IMR-90 (cell line): ENCODE measurements around the gene MED13. TPM values are rescaled to one million over a fixed set of nuclear protein-coding genes. Genes with fewer than 3 reads are reported as not detected.

Experiments used
- ATAC-seq: fragments of 200-7000 bp; cut with Tn5 transposase; 2 replicates; pipeline ENCODE4 v1.9.1; 2020; ENCODE audit warnings: low read depth, mild to moderate bottlenecking, moderate library complexity
- BruUV-seq: library from RNA; stranded (reverse); fragments of 400-500 nt; replicated peaks from 2 replicates; lab custom pipeline; 2021; lab: Mats Ljungman, UMichigan
- CTCF ChIA-PET: fragments of 300-600 bp; formaldehyde crosslinking; extraction: SDS; loops from one replicate; lab custom pipeline; 2021; ENCODE audit warnings: antibody characterized with exemption; lab: Yijun Ruan, JAX
- POLR2A ChIA-PET: fragments of 300-600 bp; sonication (Branson Sonifier 250); formaldehyde crosslinking; loops from one replicate; lab custom pipeline; 2022; ENCODE audit warnings: antibody characterized with exemption; ENCODE audit not compliant: unreplicated experiment; lab: Charles Lee
- DNase-seq: peaks from one replicate; pipeline ENCODE4 v3.0.0; 2013
- H2AFZ ChIP-seq: replicated peaks from 2 replicates; pipeline ENCODE3; 2013; ENCODE audit warnings: low read length, mild to moderate bottlenecking; ENCODE audit not compliant: poor library complexity
- H2AK5ac ChIP-seq: 2 replicates; pipeline ENCODE4 v1.6.1; 2013; ENCODE audit warnings: low read depth, low read length, inconsistent platforms
- H2AK9ac ChIP-seq: replicated peaks from 2 replicates; pipeline ENCODE3; 2013; ENCODE audit warnings: mild to moderate bottlenecking, low read depth, low read length, moderate library complexity; ENCODE audit not compliant: poor library complexity
- H2BK120ac ChIP-seq: 2 replicates; pipeline ENCODE4 v1.6.1; 2013; ENCODE audit warnings: low read depth, low read length, inconsistent platforms
- H2BK15ac ChIP-seq: 3 replicates; pipeline ENCODE4 v1.6.1; 2013; ENCODE audit warnings: low read depth, low read length, inconsistent platforms
- H2BK20ac ChIP-seq: 2 replicates; pipeline ENCODE4 v1.6.1; 2013; ENCODE audit warnings: low read depth, mild to moderate bottlenecking, inconsistent platforms, low read length, moderate library complexity
- H2BK5ac ChIP-seq: 2 replicates; pipeline ENCODE4 v1.6.1; 2013; ENCODE audit warnings: mild to moderate bottlenecking, low read depth, low read length, inconsistent platforms; ENCODE audit not compliant: poor library complexity, severe bottlenecking
- H3K14ac ChIP-seq: replicated peaks from 2 replicates; pipeline ENCODE4 v1.6.1; 2013; ENCODE audit warnings: low read depth, low read length, inconsistent platforms
- H3K18ac ChIP-seq: 2 replicates; pipeline ENCODE4 v1.6.1; 2013; ENCODE audit warnings: low read depth, low read length, control low read depth
- H3K23ac ChIP-seq: 2 replicates; pipeline ENCODE4 v1.6.1; 2013; ENCODE audit warnings: low read depth, low read length, inconsistent platforms
- H3K27ac ChIP-seq: 2 replicates; pipeline ENCODE4 v1.5.1; 2013; ENCODE audit warnings: mild to moderate bottlenecking, control low read depth, low read length; ENCODE audit not compliant: insufficient read depth
- H3K27me3 ChIP-seq: 2 replicates; pipeline ENCODE4 v1.6.1; 2013; ENCODE audit warnings: low read length; ENCODE audit not compliant: control insufficient read depth, insufficient read depth
- H3K36me3 ChIP-seq: 2 replicates; pipeline ENCODE4 v1.6.1; 2013; ENCODE audit warnings: low read length, mixed read lengths; ENCODE audit not compliant: control insufficient read depth, insufficient read depth
- H3K4ac ChIP-seq: 2 replicates; pipeline ENCODE4 v1.6.1; 2013; ENCODE audit warnings: low read depth, low read length, inconsistent platforms
- H3K4me1 ChIP-seq: 2 replicates; pipeline ENCODE4 v1.6.1; 2013; ENCODE audit warnings: low read length, mixed read lengths; ENCODE audit not compliant: control insufficient read depth, insufficient read depth
- H3K4me2 ChIP-seq: 2 replicates; pipeline ENCODE4 v1.6.1; 2013; ENCODE audit warnings: low read depth, mild to moderate bottlenecking, control low read depth, low read length, moderate library complexity
- H3K4me3 ChIP-seq: 2 replicates; pipeline ENCODE4 v1.5.1; 2013; ENCODE audit warnings: low read depth, mild to moderate bottlenecking, control low read depth, low read length, moderate library complexity; ENCODE audit not compliant: insufficient read depth
- H3K56ac ChIP-seq: 2 replicates; pipeline ENCODE4 v1.6.1; 2013; ENCODE audit warnings: low read length, inconsistent platforms; ENCODE audit not compliant: insufficient read depth; ENCODE audit errors: extremely low read depth
- H3K79me1 ChIP-seq, 2 experiments: 2 replicates each; pipeline ENCODE4 v1.6.1; 2013; ENCODE audit warnings: low read length in 2 of 2, inconsistent platforms in 1 of 2, low read depth in 1 of 2
- H3K9ac ChIP-seq: 2 replicates; pipeline ENCODE4 v1.6.1; 2013; ENCODE audit warnings: low read depth, low read length, control low read depth
- H3K9me1 ChIP-seq: 2 replicates; pipeline ENCODE4 v1.6.1; 2013; ENCODE audit warnings: low read length, inconsistent platforms; ENCODE audit not compliant: insufficient read depth
- H3K9me3 ChIP-seq: 2 replicates; pipeline ENCODE4 v1.6.1; 2013; ENCODE audit warnings: low read length; ENCODE audit not compliant: control insufficient read depth, insufficient read depth
- H4K20me1 ChIP-seq: 2 replicates; pipeline ENCODE4 v1.6.1; 2013; ENCODE audit warnings: low read length, inconsistent platforms; ENCODE audit not compliant: insufficient read depth
- H4K5ac ChIP-seq: 2 replicates; pipeline ENCODE4 v1.6.1; 2013; ENCODE audit warnings: mild to moderate bottlenecking, low read depth, low read length, control low read depth
- H4K8ac ChIP-seq, 2 experiments: 2 replicates each; pipeline ENCODE4 v1.6.1; 2013; ENCODE audit warnings: low read depth in 2 of 2, low read length in 2 of 2, control low read depth in 1 of 2, inconsistent platforms in 1 of 2
- H4K91ac ChIP-seq: 2 replicates; pipeline ENCODE4 v1.6.1; 2013; ENCODE audit warnings: low read depth, low read length, inconsistent platforms; ENCODE audit not compliant: insufficient read depth
- CHD1 ChIP-seq: IDR thresholded peaks from 2 replicates; pipeline ENCODE4 v1.6.1; 2012; ENCODE audit warnings: low read depth, low read length, improper control_type of control experiment
- CTCF ChIP-seq: conservative IDR thresholded peaks from 2 replicates; pipeline ENCODE4 v1.5.1; 2012; ENCODE audit warnings: mild to moderate bottlenecking, low read depth, low read length, improper control_type of control experiment
- FOS ChIP-seq: fragments of 150-350 bp; IDR thresholded peaks from 2 replicates; pipeline ENCODE4 v1.6.1; 2016; ENCODE audit warnings: low read depth, low read length
- MAZ ChIP-seq: IDR thresholded peaks from 2 replicates; pipeline ENCODE4 v1.6.1; 2012; ENCODE audit warnings: low read depth, mild to moderate bottlenecking, low read length, improper control_type of control experiment, moderate library complexity, borderline replicate concordance
- MXI1 ChIP-seq: IDR thresholded peaks from 2 replicates; pipeline ENCODE4 v1.6.1; 2012; ENCODE audit warnings: low read depth, mild to moderate bottlenecking, low read length, moderate library complexity, borderline replicate concordance
- POLR2A ChIP-seq: IDR thresholded peaks from 2 replicates; pipeline ENCODE4 v1.6.1; 2012; ENCODE audit warnings: mild to moderate bottlenecking, low read depth, low read length
- RAD21 ChIP-seq: IDR thresholded peaks from 2 replicates; pipeline ENCODE4 v1.6.1; 2012; ENCODE audit warnings: low read length, improper control_type of control experiment
- USF2 ChIP-seq: fragments of 150-350 bp; IDR thresholded peaks from 2 replicates; pipeline ENCODE4 v1.6.1; 2017; ENCODE audit warnings: mild to moderate bottlenecking, antibody characterized with exemption, low read length, low read depth
- WGBS, 2 experiments: methylation state at CpG; one replicate each; pipeline versions ENCODE4 v1.1.5 to v1.1.7; 2013; ENCODE audit warnings: missing lambda C conversion rate in 2 of 2; ENCODE audit not compliant: insufficient read length in 1 of 2; ENCODE audit errors: extremely low coverage in 2 of 2; 5-methylcytosine and 5-hydroxymethylcytosine counted together
- dilution Hi-C: fragments of 300-500 bp; cut with HindIII; formaldehyde crosslinking; loops from one replicate; pipeline ENCODE4 v1.14.3; 2018; ENCODE audit warnings: low sequenced_read_pairs; ENCODE audit not compliant: unreplicated experiment
- in situ Hi-C: fragments of 300-500 bp; cut with MboI; formaldehyde crosslinking; loops from 3 replicates; pipeline ENCODE4 v1.14.3; 2019; ENCODE audit warnings: low sequenced_read_pairs, inconsistent platforms, mixed read lengths
- intact Hi-C: fragments of 100-400 bp; cut with micrococcal nuclease; formaldehyde crosslinking; loops from 2 replicates; pipeline ENCODE4 v1.10.0; 2022
- polyA plus RNA-seq, 3 experiments: library from polyadenylated mRNA; depleted of rRNA; stranded (reverse); fragments of >200 nt; gene quantifications; 2 replicates each; pipeline ENCODE4 v1.2.3, GENCODE V29; 2012; ENCODE audit warnings: low replicate concordance in 1 of 3
- total RNA-seq: library from RNA; depleted of rRNA; stranded (reverse); fragments of >200 nt; gene quantifications from 2 replicates; pipeline ENCODE4 v1.2.3, GENCODE V29; 2012

The MED13 gene
- total and polyA plus RNA-seq, 2 of the 4 experiments (the other 2 are of a cell fraction): 9.7 to 67.2 TPM

GRCh38 chr17:62089334-62089733 is 24.3 kb upstream of the MED13 start:
- Histone ChIP-seq H4K8ac (no peak overlapping the region), H2AK9ac (no peak overlapping the region), H3K79me1 (no peaks in the 10 kb centered on the region), H3K36me3 (no peaks in the 10 kb centered on the region), H2BK20ac (no peak overlapping the region), H3K4ac (no peak overlapping the region), H2BK120ac (no peak overlapping the region), H3K9me1 (no peaks in the 10 kb centered on the region), H3K23ac (no peak overlapping the region), H2BK15ac (no peak overlapping the region), H3K4me2 (no peak overlapping the region), H3K18ac (no peak overlapping the region), H3K56ac (no peak overlapping the region), H3K4me3 (no peak overlapping the region), H2BK5ac (no peak overlapping the region), H2AK5ac (no peak overlapping the region), H4K20me1 (no peaks in the 10 kb centered on the region), H3K9me3 (no peaks in the 10 kb centered on the region), H3K4me1 (peaks cover 2% of the 10 kb centered on the region), H4K5ac (no peak overlapping the region), H4K91ac (no peak overlapping the region), H3K27me3 (peaks cover 4% of the 10 kb centered on the region), H2AFZ (no peak overlapping the region), H3K9ac (no peak overlapping the region), H3K27ac (no peak overlapping the region), H3K14ac (no peak overlapping the region)
- TF ChIP-seq CHD1 (no peak), RAD21 (no peak), USF2 (no peak), CTCF (no peak), POLR2A (no peak), FOS (no peak), MXI1 (no peak), MAZ (no peak)
- ATAC-seq: no peak
- BruUV-seq: no TSS peak
- intact Hi-C loops (no loop called here), in situ Hi-C loops (no loop called here), dilution Hi-C loops (no loop called here)
- DNase-seq: no peak
- POLR2A ChIA-PET: no interaction called here
- CTCF ChIA-PET: no interaction called here
- 100% methylated on average over 1 of the region's 3 CpGs; no CpG with 5 or more reads in 1 of the 2 experiments for WGBS, 2 experiments
